HG02852 (cell line): ENCODE data around the gene COL16A1.
"Not testable (repeated sequence)": the region's sequence is repeated elsewhere in the genome, so short reads cannot be mapped to it uniquely, and the experiment has no call there.

Experiments used
- ATAC-seq: cut with Tn5 transposase; IDR thresholded peaks from one replicate; pipeline ENCODE4 v1.9.1; 2021; ENCODE audit warnings: mild to moderate bottlenecking, moderate library complexity; ENCODE audit not compliant: unreplicated experiment

Gene COL16A1

DNA sequence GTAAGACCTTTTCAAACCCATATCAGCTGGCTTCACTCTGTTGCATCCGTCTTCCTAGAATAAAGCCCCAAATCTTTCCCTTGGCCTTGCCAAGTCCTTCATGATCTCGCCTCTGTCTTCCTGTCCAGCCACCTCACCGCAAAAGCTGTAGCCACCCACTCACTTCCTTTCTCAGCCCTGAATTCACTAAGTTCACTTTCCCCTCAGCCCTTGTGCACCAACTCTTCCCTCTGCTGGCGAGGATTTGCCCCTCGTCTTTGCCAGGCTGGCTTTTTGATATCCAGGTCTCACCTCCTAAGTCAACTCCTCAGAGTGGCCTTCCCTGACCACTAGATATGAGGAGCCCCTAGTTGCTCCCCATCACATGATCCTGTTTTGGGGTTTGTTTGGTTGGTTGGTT, 3.9 kb upstream of the COL16A1 start:
- ATAC-seq: no peak

DNA sequence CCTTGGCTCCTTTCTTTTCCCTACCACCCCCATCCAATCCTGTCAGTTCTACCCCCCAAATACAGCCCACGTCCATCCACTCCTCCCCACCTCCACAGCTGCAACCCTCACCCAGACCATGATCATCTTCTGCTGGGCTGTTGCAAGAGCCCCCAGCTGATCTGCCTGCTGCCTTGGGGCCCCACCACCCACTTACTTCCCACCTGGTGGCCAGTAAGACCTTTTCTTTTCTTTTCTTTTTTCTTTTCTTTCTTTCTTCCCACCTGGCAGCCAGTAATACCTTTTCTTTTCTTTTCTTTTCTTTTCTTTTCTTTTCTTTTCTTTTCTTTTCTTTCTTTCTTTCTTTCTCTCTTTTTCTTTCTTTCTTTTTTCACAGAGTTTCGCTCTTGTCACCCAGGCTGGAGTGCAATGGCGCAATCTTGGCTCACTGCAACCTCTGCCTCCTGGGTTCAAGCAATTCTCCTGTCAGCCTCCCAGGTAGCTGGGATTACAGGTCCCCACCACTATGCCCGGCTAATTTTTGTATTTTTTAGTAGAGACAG, 3.3 kb upstream of the COL16A1 start:
- not testable (repeated sequence) for ATAC-seq

GRCh38 chr1:31706384-31707058, 2.7 kb upstream of the COL16A1 start:
- no peak for ATAC-seq

DNA sequence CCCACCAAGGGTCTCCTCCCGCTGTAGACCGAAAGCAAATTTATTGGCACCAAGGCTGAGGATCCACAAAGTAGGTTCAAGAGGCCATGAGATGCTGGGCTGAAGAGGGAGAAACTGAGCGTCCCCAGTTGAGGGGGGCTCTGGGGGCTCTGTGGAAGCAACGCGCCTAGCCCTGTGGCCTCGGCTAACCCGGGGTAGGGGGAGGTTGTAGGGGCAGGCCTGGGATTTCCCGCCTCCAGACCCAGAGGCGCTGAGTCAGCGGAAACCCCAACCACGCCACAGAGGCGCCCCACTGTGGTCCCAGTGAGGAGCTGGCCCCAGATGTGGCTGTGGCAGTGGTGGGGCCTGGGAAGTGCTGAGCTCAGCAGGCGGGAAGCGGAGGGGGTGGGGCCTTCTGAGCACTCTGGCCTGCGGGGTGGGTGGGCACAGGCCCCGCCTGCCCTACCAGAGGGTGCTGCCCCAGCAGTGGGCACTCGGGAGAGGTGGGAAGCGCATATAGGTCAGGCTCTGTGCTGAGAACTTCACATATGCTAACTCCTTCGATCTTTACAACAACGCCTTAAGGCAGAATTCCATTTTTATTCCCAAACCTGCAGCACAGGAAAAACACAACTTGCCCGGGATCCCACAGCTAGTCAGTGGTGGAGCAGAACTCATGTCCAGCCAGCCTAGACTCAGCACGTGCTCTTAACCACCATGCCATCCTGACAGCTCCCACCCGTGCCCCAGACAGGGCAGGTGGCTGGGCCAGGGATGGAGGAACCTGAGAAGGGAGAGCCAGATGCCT, 1.5 kb upstream of the COL16A1 start:
- no peak for ATAC-seq

DNA sequence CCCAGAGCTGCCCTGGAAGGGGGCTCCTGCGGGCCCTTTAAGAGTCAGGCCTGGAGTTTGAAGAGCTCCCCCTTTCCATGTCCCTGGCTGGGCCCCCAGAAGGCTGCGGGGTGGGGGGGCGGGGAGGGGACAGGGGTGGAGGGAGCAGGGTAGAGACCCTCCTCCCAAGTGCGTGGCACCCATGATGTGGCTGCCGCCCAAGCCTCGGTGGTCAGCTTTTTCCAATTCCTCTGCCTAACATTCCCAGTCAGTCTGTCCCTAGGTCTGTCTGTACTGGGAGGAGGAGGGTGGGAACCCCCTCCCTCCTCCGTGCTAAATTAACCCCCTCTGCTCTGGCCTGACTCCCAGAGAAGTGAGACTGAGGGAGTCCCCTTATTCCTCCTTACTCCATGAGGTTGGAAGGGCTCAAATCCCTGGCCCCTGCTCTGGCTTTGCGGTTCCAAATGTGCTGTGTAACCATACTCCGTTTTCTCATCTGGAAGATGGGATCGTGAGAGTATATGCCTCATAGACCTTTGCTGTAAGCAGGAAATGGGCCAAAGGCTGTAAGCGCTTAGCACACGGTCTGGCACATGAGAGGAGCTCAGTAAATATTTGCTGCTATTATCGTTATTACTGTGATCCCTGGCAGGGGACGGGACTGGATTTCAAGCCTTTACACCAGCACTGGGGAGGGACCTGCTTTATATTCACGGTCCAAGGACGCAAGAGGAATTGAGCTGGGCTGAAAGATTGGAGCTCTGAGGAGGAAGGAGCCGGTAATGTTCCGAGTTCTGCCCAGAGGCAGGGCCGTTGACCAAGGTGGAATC, 658 bp upstream of the COL16A1 start:
- ATAC-seq: no peak

DNA sequence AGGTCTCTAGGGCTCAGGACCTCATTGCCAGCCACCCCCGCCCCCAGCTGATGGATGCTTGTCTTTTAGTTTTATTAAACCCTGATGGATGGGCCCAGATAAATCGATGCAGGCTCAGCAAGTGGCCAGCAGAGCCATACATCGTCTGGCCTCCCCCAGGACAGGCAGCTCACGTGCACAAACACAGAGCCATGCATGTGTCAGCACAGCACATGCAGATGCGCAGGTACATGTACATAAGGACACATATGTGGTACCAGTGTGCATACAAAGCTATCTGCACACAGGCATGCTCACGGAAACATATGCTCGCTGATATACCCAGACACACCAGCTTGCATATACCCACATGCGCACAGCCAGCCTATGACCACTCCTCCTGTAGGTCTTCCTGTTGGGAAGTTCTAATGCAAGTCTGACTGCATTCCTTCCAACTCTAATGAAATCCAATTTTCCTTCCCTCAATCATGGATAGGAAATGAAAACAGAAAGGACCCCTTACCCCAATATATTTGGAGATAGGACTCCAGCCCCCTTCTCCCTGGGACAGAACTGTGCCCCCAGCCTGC, 897 bp downstream of the COL16A1 start:
- no peak for ATAC-seq

- no peak for ATAC-seq
These were observed 2.6 kb downstream of the COL16A1 start for GRCh38 chr1:31701091-31701736.

- ATAC-seq: no peak
These were observed 3.2 kb downstream of the COL16A1 start for GRCh38 chr1:31700468-31701090.

DNA sequence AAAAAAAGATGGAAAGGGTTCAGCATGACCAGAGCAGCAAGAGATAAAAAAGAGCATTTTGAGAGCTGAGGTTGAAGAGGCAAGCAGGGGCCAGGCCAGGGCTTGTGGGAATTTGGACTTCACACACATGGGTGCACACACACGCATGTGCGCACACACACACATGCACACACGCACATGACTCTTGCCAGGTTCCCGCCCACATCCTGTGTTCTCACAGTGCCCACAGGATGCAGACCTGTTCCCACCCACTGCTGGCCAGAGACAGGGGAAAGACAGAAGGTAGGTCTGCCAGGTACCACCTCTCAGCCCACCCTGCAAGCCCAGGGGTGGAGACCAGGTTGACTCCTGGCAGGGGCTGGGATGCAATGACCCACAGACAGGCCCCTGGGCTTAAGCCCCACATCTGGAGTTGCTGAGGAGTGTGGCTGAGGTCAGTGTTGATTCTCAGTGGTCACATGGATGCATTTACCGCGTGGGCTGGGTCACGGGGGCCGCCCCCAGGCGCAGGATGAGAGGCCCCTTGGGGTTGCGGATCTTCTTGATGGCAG, 4.4 kb downstream of the COL16A1 start:
- ATAC-seq: no peak

- no peak for ATAC-seq
These were observed 6.3 kb downstream of the COL16A1 start for GRCh38 chr1:31697369-31697984.

- ATAC-seq: no peak
These were observed 7.6 kb downstream of the COL16A1 start for GRCh38 chr1:31696242-31696641.

- no peak for ATAC-seq
These were observed 8.5 kb downstream of the COL16A1 start for GRCh38 chr1:31695327-31695726.

GRCh38 chr1:31694964-31695313, 8.9 kb downstream of the COL16A1 start:
- no peak for ATAC-seq

- ATAC-seq: no peak
These were observed 9.5 kb downstream of the COL16A1 start for GRCh38 chr1:31694069-31694963.

DNA sequence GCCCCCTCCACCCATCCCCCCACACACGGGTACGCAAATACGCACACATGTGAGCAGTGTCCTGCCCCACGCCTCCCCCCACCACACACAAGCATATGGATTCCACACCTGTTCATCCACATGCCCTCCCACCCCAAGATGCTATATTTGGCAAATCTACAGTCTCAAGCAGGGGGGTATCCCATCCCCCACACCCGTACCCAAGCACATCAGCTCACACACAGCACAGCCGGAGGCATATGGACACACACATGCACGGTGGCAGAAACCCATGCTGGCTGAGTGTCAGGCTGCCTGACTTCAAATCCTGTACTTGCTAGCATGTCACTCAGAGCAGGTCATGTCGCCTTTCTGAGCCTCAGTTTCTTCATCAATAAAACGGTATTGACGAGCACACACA, 10.6 kb downstream of the COL16A1 start:
- ATAC-seq: no peak

DNA sequence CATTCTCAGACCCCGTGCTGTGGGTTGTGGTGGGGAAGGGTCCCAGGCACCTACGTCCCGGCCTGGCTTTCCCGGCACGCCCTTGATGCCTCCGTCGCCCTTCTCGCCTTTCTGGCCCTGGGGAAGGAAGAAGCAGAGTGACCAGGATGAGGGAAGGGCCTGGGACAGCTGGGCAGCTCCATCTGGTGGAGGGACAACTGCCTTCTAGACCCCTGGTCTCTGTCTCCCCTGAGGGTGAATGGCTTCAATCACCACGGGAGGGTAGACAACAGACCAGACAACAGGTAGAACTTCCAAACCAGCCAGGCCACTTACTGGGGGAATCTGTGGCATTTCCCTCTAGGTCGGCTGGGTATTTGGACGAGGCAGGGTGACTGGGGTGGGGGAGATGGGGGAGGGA, 11.9 kb downstream of the COL16A1 start:
- ATAC-seq: no peak

DNA sequence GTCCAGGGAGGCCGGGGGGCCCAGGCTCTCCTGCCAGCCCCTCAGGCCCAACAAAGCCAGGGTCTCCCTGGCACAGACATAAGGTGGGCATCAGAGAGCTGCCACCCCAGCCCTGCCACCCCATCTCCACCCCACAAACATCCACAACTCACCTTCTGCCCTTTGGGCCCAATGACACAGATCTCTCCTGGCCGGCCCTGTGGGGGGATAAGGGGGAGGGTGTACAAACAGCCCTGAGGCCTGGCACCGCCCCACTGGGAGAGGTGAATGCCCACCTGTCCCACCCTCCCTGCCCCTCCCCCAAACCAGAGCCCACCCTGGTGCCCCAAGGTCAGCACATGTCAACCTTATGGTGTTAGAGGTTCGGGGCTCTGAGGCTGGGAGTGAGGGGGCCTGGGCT, 12.4 kb downstream of the COL16A1 start:
- ATAC-seq: no peak

DNA sequence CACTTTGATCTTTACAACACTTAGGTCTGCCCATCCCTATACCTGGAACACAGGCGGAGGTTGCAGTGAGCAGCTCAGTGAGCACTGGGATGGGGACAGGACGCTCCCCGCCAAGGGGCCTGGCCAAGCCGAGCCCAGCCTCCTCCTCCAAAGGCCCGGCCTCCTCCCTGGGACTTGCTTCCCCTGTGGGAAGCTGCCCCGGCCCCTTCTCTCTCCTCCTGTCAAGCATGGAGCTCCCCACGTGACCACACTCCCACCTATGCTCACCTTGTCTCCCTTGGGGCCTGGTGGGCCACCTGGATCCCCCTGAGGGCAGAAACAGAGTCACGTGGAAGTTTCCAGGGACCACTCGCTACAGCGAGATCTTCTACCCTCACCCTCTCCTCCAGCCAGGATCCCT, 12.9 kb downstream of the COL16A1 start:
- ATAC-seq: no peak

- no peak for ATAC-seq
These were observed 14.0 kb downstream of the COL16A1 start for GRCh38 chr1:31689854-31690253.
